ENCODE data around the gene CRTAC1. TPM values are rescaled to one million over a fixed set of nuclear protein-coding genes. Genes with fewer than 3 reads are reported as not detected.
"Not testable (repeated sequence)": the region's sequence is repeated elsewhere in the genome, so short reads cannot be mapped to it uniquely, and the experiment has no call there.

Gene CRTAC1
- polyA plus RNA-seq, 1 donor: 0.63 TPM

DNA sequence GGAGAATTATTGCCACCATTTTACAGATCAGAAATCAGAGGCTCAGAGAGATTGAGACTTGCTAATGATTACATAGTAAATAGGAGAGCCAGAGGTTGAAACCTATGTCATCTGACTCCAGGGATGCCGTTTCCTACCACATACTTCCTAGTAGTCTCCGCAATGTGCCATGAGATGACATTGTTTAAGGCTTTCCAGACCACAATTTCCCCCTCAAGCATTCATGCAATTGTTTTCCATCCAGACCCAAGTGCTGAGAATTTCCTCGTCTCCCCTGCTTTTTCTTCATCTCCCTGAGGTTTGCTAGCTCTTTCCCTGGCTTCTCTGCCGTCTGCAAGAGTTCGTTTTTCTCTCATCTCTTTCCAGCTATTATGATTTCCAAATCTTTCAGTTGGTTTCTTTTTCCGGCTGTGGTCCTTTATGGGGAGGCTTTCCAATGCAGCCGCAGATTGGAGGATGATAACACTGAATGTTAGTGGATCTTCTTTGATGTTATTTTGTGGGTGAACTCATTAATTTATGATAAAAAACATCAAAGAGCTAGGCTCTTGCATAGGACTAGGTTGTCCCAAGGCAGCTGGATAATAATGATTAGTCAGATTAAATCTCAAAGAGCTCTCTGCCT is 187.7 kb downstream of the CRTAC1 start:
- no peak for DNase-seq (ENCODE audit: low read depth)

DNA sequence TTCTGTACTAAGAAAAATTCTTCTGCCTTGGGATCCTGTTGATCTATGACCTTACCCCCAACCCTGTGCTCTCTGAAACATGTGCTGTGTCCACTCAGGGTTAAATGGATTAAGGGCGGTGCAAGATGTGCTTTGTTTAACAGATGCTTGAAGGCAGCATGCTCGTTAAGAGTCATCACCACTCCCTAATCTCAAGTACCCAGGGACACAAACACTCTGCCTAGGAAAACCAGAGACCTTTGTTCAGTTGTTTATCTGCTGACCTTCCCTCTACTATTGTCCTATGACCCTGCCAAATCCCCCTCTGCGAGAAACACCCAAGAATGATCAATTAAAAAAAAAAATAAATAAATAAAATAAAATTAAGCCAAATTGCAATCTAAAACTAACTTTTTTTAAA is 188.3 kb downstream of the CRTAC1 start:
- DNase-seq (ENCODE audit: low read depth): not testable (repeated sequence)

DNA sequence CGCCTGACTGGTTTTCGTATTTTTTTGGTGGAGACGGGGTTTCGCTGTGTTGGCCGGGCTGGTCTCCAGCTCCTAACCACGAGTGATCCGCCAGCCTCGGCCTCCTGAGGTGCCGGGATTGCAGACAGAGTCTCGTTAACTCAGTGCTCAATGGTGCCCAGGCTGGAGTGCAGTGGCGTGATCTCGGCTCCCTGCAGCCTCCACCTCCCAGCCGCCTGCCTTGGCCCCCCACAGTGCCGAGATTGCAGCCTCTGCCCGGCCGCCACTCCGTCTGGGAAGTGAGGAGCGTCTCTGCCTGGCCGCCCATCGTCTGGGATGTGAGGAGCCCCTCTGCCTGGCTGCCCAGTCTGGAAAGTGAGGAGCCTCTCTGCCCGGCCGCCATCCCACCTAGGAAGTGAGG is 189.3 kb downstream of the CRTAC1 start:
- DNase-seq (ENCODE audit: low read depth): not testable (repeated sequence)

DNA sequence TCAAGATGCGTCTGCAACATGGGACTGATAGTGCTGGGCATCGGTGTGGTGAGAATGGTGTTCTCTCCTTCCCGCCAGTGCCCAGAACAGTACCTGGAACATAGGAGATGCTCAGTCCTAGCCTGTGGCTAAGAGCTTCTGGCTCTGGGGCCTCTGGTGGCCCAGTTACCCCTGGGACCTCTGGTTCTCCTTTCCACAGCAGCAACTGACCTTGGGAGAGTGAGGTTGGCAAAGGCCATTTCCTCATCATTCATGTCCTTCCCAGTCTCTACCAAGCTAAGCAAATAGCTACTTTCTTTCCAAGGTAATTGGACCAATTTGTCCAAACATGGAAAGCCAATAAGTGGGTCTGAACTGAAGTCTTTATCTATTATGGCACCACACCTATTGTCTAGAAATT is 192.3 kb downstream of the CRTAC1 start:
- no peak for DNase-seq (ENCODE audit: low read depth)

DNA sequence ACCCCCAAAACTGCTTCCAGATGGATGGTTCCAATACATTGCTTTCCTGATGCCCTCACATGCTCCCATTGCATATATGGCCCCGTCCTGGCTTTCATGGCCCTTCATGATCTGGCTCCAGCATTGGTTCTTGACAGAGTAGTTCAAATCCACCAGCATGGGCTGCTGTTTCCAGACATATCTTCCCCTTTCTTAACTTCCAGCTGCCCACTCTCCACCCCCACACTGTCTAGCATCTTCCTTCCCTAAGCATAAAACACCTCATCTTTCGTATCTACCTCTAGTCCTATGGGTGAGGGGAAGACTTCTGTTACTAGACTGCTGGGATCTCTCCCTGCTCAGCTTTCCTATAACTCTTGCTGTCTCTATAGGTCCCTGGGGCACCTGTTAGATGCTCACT is 194.0 kb downstream of the CRTAC1 start:
- DNase-seq (ENCODE audit: low read depth): no peak

DNA sequence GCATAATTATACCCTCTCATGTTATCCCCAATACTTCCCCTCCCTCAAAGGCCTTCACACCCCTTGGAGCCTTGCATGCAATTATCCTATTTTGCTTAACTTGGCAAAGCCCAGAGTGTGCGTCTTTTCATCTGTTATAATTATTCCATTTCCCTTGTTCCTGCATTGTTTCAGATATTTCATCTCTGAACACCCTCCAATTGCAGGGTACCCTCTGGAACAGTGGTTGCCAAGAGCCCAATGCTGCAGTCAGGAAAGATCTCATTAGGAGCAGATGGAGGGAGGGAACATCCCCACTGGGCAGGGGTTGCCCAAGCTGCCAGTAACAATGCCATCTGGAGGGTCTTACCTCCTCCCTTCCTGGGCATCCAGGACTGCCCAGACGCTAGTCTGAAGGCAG is 199.2 kb downstream of the CRTAC1 start:
- DNase-seq (ENCODE audit: low read depth): no peak

DNA sequence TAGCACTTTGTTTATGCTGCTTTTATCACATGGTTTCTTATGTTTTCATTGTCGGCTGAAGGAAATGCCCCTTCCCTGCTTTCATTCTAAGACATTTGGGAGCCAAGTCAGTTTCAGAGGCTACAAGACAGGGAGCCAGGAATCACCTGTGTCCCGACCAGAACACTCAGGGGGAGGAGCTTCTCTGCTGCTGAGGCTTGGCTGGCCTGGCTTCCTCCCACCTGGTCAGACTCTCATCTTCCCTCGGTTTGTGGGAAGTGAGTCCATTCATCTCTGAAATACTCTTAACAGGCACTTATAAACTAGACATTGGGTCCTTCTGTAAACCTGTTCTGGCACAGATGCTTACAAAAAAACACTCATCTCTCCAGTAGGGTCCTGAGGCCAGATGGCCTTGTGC is 200.4 kb downstream of the CRTAC1 start:
- no peak for DNase-seq (ENCODE audit: low read depth)

DNA sequence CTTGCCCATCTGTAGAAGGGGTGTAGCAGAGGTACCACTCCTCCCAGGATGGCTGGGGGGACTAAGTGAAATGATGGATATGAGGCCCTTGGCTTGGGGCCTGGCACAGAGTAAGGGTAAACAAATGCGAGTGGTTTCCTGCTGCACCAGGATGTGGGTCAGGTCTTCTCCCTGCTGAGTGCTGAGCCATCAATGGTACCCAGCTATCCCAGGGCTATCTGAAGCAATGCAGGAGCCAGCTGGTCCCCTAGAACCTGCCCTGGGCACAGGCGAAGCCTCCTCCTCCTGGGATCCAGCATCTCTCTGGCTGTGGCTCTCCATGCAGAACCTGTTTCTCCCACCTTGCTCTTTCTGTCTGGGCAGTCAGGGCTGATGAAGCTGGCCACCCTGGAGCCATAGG is 201.7 kb downstream of the CRTAC1 start:
- DNase-seq (ENCODE audit: low read depth): no peak

DNA sequence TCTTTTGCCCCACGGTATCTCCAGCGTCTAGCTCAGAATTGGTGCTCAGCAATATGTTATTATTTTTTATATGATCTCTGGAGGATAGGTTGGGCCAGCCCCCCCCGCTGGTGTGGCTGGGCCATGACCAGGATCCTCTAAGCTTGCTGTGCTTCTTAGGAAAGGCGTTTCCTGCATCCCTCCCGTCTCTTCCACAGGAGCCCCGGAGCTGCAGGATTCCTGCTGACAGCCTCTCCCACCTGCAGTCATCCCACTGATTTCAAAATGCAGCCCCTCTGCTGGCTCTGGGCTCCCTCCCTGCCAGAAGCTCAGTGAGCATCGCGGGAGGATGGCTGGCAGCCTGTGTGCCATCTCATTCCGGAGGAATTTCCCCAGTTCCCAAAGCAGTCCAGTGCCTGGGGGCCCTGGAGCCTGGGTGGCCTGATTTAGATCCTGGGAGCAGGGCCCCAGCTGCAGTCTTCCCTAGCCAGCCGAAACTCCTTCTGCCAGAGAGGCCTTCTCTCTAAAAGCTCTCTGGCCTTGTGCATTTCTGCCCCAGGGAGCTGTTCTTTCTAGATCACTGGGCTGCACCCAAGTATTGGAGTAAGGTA is 202.6 kb downstream of the CRTAC1 start:
- DNase-seq (ENCODE audit: low read depth): no peak

DNA sequence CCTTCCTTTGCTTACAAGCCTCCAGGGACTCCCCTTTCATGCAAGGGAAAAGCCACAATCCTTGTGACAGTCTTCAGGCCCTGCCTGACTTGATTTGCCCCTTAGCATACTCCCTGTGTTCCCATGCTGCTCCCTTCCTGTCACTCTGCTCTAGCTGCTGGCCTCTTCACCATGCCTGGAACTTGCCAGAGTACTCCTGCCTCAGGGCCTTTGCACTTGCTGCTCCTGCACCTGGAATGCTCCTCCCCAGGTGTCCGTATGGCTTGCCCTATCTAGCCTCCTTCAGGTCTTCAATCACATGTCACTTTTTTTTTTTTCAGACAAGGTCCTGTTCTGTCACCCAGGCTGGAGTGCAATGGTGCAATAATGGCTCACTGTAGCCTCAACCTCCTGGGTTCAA is 203.5 kb downstream of the CRTAC1 start:
- DNase-seq (ENCODE audit: low read depth): no peak

DNA sequence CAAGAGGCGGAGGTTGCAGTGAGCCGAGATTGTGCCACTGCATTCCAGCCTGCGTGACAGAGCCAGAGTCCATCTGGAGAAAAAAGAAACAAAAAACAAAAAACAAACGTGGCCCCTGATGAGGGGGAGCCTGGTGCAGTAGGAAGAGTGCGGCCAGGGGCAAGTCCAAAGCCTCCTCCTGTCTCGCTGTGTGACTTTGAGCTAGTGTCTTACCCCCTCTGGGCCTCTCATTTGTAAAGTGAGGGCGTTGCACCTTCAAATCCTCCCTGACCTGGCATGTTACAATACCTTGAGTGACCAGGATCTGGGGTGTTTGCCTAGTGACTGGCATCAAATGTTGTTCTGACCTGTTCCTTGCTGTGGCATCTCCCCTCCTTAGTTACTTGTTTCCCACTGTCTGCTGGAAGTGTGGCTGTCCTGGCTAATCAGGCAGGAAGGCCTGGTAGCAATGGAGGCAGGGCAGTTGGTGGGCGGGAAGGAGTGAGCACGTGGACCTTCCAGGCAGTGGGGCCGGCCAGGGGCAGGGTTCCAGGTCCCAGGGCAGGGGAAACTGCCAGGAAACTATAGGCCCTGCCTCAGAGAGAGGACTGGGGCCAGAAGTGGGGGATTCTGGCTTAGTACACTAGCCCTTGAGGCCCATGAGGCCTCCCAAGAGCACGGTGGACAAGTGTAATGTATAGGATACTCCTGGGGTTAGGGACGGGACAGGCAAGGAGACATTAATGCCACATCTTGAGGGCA is 205.2 kb downstream of the CRTAC1 start:
- DNase-seq (ENCODE audit: low read depth): no peak

DNA sequence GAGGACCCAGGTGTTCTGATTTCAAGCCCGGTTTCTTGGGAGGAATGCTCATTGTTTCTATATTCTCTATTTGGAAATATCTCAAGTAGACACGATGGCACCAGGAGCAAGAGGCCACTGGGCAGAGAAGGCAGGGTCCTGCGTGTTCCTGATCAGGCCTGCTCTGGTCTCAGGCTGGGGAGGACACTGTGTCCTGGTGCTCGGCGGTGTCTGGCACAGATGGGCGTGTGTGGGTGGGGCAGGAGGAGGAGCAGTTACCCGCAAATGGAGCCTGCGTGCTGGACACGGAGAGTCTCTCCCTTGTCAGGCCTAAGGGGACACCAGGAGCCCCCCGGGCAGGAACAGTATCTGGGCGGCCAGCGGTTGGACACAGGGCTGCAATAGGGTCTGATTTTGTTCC is 206.7 kb downstream of the CRTAC1 start:
- no peak for DNase-seq (ENCODE audit: low read depth)

DNA sequence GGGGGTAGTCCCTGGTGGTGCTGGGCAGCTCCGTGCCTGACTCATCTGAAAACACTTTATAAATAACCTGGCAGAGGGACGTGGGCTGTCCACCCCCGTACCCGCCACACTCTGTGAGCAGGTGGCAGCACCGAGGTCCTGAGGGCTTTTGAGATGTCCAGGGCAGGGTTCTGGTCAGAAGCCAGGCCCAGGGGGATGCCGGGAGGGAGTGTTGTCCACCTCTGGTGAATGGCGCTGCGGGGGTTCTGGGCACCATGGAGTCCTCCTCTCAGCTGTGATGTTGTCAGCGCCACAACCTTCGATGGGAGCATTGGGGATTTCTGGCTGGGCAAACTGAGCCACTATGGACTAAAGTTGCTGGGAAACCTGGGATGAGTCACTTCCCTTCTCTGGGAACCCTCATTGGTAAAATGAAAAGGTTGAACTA is 208.1 kb downstream of the CRTAC1 start:
- DNase-seq (ENCODE audit: low read depth): no peak

DNA sequence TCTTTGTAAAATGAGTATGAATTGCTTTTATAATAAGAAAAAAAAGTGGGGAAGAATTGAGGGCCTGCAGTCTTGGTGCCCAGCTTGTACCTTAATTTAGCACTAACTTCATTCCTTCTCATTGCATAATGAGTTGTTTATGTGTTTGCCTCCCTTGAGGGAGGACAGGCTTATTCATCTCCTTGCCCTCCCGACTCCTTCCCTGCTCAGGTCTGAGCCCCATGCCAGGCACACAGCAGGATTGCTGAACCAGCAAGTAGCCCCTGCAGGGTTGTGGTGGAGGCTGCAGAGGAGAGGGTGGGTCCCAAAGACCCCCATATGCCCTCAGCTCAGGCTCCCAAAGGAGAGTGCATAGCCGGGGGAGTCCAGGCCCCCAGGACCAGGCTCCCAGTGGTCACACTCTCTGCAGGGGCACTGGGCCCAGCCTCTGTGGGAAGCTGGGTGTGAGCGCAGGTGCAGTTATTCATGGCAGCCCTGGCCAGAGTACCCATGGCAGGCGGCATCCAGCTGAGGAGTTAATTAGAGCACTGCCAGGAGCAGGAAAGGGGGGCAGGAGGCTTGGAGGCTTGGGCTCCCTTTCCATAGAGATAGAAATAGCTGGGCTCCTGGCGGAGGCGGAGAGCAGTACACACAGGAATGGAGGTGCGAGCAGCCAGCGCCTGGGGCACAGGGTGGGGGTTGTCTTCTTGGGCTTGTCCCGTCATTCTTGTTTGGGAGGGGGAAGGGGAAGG is 208.9 kb downstream of the CRTAC1 start:
- no peak for DNase-seq (ENCODE audit: low read depth)

DNA sequence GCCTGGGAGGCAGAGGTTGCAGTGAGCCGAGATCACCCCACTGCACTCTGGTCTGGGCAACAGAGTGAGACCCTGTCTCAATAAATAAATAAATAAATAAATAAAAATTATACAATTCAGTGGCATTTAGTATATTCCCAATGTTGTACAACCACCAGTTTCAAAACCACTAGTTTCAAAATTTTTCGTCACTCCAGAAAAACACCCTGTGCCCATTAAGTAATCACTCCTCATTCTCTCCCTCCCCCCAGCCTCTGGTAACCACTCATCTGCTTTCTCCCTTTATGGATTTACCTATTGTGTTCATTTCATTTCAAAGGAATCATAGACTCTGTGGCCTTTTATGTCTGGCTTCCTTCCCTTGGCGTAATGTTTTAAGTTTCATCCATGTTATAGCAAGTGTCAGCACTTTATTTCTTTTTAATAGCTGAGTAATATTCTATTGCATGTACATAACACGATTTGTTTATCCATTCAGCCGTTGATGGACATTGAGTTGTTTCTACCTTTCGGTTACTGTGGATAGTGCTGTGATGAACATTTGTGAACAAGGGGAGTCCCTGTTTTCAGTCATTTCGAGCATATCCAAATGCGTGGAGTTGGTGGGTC is 210.2 kb downstream of the CRTAC1 start:
- DNase-seq (ENCODE audit: low read depth): no peak

DNA sequence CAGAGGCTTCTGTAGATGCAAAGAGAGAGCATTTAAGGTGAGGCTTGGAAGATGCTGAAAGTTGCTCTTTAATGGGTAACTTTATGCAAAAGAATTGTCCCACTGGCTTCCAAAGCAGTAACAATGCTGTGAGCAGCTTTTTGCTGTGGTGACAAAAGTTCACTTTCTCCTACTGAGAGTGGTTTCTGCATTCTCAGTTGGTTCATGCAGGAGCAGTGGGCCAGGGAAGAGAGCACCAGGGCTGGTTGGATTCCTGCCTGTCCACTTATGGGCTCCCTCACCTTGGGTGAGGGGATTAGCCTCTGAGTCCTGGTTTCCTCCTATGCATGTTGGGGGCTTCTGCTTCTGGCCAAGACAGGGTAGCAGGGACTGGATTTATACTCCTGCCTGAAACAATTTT is 211.8 kb downstream of the CRTAC1 start:
- no peak for DNase-seq (ENCODE audit: low read depth)

DNA sequence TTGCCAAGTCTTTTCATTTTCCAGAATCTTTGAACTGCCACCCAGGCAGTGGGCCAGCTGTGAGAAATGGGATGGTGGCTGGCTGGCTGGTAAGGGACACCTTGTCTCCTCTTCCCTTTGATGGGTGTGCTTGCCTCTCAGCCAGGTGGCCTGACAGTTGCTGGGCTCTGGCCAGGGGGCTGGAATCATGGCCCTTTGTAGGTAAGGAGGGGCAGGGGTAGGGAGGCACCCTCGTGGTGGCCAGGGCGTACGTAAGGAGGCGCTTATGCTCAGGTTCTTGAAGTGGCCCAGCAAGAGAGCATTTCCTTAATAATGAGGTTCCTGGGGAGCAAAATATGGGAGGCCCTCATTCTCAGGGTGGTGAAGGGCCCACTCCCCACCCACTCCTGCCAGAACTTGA is 213.8 kb downstream of the CRTAC1 start:
- no peak for DNase-seq (ENCODE audit: low read depth)

Other genes with a start within 250 kb of the CRTAC1 start
- 0.06 TPM for gene GOLGA7B, start 180.8 kb downstream of the CRTAC1 start, polyA plus RNA-seq (ENCODE audit: insufficient read length)
- 12.4 TPM for gene R3HCC1L, start 104.0 kb upstream of the CRTAC1 start, polyA plus RNA-seq (ENCODE audit: insufficient read length)
- gene LOXL4, start 237.6 kb upstream of the CRTAC1 start, polyA plus RNA-seq (ENCODE audit: insufficient read length): 9.5 TPM